ENCODE results near the gene ZNRD2. TPM values are rescaled to one million over a fixed set of nuclear protein-coding genes. Genes with fewer than 3 reads are reported as not detected.

The ZNRD2 gene
- total RNA-seq, 1 donor from 2014 or later, result 32.2 TPM

- H3K27me3 Mint-ChIP-seq (ENCODE audit: low read depth), result peaks cover 2% of the 10 kb centered on the region
- H3K27ac Mint-ChIP-seq (ENCODE audit: unreplicated experiment), result no peak overlapping the region
- no peaks in the 10 kb centered on the region for H3K4me1 Mint-ChIP-seq
- no peaks in the 10 kb centered on the region for H3K9me3 Mint-ChIP-seq
- no peak for TF ChIP-seq CTCF (conservative IDR thresholded peaks at IDR 0.05)
- peaks cover 8% of the 10 kb centered on the region for H3K36me3 Mint-ChIP-seq (ENCODE audit: low read depth)
- DNase-seq (ENCODE audit: low read depth, low spot score), result no peak
- H3K4me3 Mint-ChIP-seq, result peak overlapping the region; percentile 38
Measured at GRCh38 chr11:65599216-65599954, 29.1 kb downstream of the ZNRD2 start.

DNA sequence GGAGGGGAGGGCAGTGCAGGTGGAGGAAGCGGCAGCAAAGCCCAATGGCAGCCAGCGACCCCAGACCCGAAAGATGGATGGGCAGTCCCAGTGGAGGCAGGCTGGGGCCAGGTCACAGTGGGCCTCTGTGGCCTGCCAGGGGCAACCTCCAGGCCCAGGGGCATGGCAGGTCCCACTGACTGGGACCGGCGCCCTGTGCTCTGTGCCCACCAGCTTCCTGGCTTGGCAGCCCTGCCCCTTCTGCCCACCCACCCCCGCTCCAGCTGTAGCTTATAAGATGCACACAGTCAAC lies 29.6 kb downstream of the ZNRD2 start:
- Mint-ChIP-seq H3K9me3 (no peaks in the 10 kb centered on the region), H3K4me3 (no peak overlapping the region), H3K4me1 (no peaks in the 10 kb centered on the region), H3K27me3 (ENCODE audit: low read depth) (peaks cover 1% of the 10 kb centered on the region), H3K36me3 (ENCODE audit: low read depth) (peaks cover 8% of the 10 kb centered on the region), H3K27ac (ENCODE audit: unreplicated experiment) (no peak overlapping the region)
- TF ChIP-seq CTCF (conservative IDR thresholded peaks at IDR 0.05), result no peak
- DNase-seq (ENCODE audit: low read depth, low spot score), result no peak

GRCh38 chr11:65604258-65604657 lies 34.0 kb downstream of the ZNRD2 start:
- peaks cover 18% of the 10 kb centered on the region for H3K4me1 Mint-ChIP-seq
- TF ChIP-seq CTCF (conservative IDR thresholded peaks at IDR 0.05), result no peak
- H3K27me3 Mint-ChIP-seq (ENCODE audit: low read depth), result no peaks in the 10 kb centered on the region
- no peak for DNase-seq (ENCODE audit: low read depth, low spot score)
- peaks cover 8% of the 10 kb centered on the region for H3K36me3 Mint-ChIP-seq (ENCODE audit: low read depth)
- H3K4me3 Mint-ChIP-seq, result no peak overlapping the region
- H3K9me3 Mint-ChIP-seq, result no peaks in the 10 kb centered on the region
- no peak overlapping the region for H3K27ac Mint-ChIP-seq (ENCODE audit: unreplicated experiment)

DNA sequence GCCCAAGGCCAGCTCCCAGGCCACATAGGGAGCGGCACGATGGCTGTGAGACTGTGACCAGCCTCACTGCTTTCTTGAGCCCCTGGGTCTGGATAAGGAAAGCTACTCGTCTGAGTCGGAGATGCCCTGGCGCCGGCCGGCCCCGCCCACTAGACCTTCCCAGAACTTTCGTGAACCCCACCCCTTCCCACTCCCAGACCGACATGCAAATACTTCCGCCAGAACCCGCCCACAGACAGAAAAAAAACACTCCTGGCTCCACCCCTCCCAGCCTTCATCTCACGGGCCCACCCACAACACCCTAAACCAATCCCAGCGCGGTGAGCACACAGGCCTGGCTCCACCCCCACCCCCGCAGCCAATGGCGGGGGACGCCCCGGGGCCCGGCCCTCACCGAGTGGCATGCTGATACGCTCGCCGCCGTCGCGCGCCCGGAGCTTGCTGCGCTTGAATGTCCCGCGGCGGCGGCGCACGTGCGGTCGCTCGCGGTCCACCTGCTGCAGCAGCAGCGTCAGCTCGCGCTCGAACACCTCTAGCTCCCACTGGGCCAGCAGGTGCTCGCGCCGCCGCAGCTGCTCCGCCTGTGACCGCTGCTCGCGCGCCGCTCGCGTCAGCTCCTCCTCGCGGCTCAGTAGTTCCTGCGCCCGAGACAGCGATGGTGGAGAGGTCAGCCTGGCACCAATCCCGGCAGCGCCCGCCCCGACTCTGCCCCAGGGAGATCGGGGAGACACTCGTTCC lies 36.8 kb downstream of the ZNRD2 start:
- DNase-seq (ENCODE audit: low read depth, low spot score), result peak; percentile 78
- TF ChIP-seq CTCF (conservative IDR thresholded peaks at IDR 0.05), result no peak
- peaks cover 4% of the 10 kb centered on the region for H3K36me3 Mint-ChIP-seq (ENCODE audit: low read depth)
- no peaks in the 10 kb centered on the region for H3K9me3 Mint-ChIP-seq
- H3K27ac Mint-ChIP-seq (ENCODE audit: unreplicated experiment), result peak overlapping the region; percentile 27
- H3K4me1 Mint-ChIP-seq, result peaks cover 42% of the 10 kb centered on the region
- no peaks in the 10 kb centered on the region for H3K27me3 Mint-ChIP-seq (ENCODE audit: low read depth)
- peak overlapping the region; percentile 81 for H3K4me3 Mint-ChIP-seq

- Mint-ChIP-seq H3K9me3 (no peaks in the 10 kb centered on the region), H3K36me3 (ENCODE audit: low read depth) (peaks cover 4% of the 10 kb centered on the region), H3K27me3 (ENCODE audit: low read depth) (no peaks in the 10 kb centered on the region), H3K4me1 (peaks cover 48% of the 10 kb centered on the region), H3K4me3 (peak overlapping the region; percentile 70), H3K27ac (ENCODE audit: unreplicated experiment) (no peak overlapping the region)
- no peak for DNase-seq (ENCODE audit: low read depth, low spot score)
- no peak for TF ChIP-seq CTCF (conservative IDR thresholded peaks at IDR 0.05)
Measured at GRCh38 chr11:65607614-65608426, 37.5 kb downstream of the ZNRD2 start.
